Thyroid gland (tissue), 4 donors: ENCODE data around the gene PDS5A.

ENCODE experiments used
- CTCF ChIP-seq, 6 experiments: fragments of 200-600 bp in 3 of 6; fragments of 450-650 bp in 3 of 6; sonication (generic) in 3 of 6; IDR thresholded peaks; one replicate each; pipeline ENCODE4 v1.5.1; 2016 to 2019; ENCODE audit warnings: antibody characterized with exemption in 6 of 6, mild to moderate bottlenecking in 2 of 6, inconsistent platforms in 1 of 6, moderate library complexity in 1 of 6
- POLR2A ChIP-seq, 2 donors: fragments of 450-650 bp; IDR thresholded peaks; one replicate each; pipeline ENCODE4 v1.6.1; 2017; ENCODE audit warnings: antibody characterized with exemption in 2 of 2, mild to moderate bottlenecking in 2 of 2, moderate library complexity in 1 of 2

GRCh38 chr4:40016007-40016406 lies 38.3 kb upstream of the PDS5A start:
- TF ChIP-seq CTCF (IDR thresholded peaks at IDR 0.05) (no peak), POLR2A (IDR thresholded peaks at IDR 0.05) (no peak)
